NOMO-1 treated with DMSO at 0.1 percent for 48 hours (cell line): Measurements from ENCODE around the gene TENT5A.

ENCODE experiments used
- DNase-seq: peaks from one replicate; lab custom pipeline; 2025; ENCODE audit not compliant: unreplicated experiment; lab: John Stamatoyannopoulos, UW

The TENT5A gene

DNA sequence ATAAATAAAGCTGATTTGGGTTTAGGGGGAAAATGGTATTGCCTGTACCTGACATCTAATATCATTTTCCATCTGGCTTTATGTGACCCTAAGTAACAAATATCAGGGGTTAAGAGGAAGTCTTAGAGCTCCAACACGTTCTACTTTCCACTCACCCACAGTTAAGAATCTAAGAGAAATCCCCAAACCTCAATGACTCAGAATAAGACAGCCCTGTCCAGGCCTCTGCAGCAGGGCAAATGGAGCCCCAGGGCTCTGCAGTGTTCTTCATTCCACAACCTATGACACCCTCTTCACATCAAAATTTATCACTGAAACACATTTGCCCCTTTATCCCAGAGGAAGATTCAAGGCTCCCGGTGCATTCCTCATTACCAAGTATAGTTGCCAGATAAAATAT lies 20.3 kb upstream of the TENT5A start:
- peak; percentile 93 for DNase-seq

DNA sequence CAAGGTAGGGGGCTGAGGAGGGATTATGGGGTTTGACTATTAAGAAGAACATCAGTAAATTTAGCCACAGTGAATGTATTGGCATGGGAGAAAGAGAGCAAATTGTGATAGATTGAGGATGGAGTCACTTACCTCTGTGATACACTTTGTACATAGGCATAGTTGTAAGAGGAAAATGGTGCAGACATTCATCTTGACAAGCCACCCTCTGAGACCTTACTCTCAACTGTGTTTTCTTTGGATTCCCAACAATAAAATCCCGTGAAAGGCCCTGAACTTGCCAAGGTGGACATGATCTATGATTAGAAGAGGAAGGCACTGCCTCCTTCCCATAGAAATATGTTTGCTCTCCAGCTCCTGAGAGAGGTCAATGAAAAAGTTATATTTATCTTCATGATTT lies 18.6 kb upstream of the TENT5A start:
- no peak for DNase-seq

DNA sequence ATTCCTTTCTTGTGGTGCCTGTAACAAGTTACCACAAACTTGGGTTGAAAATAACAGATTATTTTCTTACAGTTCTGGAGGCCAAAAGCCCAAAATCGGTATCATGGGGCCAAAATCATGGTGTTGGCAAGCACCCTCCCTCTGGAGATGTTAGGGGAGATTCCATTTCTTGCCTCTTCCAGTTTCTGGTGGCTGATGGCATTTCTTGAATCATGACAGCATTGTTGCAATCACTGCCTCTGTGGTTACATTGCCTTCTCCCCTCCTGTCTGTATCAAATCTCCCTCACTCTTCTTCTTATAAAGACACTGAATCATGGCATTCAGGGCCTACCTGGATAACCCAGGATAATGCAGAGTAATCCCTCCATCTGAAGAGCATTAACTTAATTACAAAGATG lies 17.9 kb upstream of the TENT5A start:
- peak; percentile 13 for DNase-seq

DNA sequence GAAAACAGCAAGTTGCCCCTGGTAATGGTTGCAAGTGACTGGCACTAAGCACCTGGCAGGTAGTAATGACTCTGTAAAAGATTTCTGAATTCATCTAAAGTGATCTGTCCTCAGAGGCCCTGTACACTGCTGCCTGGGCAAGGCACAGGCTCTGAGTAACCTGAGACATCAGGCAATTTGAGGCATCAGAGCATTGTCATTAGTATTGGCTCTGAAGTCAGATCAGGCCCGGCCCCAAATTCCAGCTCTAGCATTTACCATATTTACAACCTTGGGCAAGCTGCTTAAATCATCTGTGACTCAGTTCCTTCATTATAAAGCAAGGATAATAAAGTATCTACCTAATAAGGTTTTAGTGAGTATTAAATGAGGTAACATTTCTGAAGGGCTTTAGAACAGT lies 17.3 kb upstream of the TENT5A start:
- DNase-seq: no peak

DNA sequence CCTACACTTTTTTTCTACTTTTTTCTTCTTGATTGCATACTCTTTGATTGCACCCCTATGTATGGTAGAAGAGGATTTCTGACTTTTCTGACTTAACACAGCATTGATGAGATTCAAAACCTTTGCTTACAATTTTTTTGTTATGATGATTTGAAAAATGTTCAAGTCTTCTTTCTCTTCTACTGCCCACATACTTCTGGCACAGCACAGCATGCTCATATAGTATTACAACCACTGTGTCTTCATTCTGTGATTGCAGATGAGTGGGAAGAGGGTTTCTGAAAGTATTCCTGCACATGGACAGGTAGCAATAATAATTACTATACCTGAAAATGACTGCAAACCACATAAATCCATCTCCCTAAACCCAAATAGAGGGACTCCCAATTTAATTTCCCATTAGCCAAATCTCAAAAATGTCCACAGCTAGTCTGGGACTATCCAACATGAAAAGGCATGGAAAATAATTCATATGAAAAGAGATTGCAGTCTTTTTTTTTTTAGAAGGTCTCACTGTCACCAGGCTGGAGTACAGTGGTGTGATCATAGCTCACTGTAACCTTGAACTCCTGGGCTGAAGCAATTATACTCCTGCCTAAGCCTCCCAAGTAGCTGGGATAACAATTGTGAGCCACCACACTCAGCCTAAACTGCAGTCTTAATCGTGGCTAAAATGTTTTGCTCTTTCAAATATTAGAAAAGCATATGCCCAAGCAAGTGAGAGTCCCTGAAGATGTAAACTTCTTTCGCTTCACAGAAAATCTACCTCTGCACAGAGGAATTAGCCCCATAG lies 15.9 kb upstream of the TENT5A start:
- no peak for DNase-seq

DNA sequence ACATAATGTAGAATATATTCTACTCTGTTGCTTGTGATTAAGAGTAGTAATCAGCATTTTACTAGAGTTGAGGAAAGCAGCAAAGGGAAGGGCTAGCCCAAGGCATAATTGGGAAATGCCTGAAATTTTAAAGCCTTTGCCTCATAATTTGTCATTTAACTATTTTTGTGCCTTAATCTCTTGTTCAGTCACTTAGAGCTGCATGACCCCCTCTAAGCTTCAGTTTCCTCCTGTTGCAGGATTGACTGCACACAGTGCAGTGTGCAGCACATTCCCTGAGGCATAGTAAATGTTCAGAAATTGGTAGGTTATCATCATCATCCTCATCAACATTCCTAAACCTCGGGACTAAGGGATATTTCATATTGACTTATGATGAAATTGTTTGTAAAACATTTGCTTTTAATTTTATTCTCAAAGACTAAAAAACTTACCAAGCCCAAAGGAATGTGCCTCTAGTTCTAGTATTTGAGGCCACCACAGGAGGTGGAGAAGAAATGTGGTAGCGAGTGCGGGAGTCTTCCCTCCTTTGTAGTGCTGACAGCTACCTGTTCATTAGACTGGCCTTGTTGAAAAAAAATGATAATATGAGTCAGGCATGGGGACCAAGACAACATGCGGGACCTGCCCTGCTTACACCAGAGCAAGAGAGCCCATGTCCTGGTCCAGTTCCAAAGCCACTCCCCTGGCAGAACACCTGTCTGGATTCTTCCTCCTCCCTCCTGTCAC lies 14.8 kb upstream of the TENT5A start:
- peak; percentile 54 for DNase-seq

DNA sequence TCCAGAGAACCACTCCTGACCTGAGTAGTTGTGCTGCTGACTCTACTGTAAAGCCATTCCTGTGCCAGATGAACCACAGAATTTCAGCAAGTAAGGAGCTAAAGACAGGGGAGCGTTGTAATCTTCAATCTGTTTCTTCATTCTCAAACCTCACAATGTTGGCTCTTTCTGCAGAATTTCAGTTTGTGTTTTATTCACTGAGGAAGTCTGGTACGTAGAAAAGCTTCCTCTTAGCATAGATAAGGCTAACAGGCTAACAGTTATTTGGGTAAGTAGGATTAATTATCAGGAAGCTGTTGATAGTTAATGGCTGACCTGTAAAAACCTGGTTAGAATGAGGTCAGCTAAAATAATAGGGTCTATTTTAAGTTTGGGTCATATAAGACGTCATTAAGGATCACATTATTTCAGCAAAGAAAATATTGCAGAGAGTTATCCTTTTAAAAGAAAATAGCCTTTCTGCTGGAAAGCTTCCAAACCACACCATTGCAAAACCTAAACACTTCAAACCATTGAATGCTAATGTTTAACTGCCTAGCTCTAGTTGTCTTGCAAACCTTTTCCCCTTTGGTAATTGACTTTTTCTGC lies 14.1 kb upstream of the TENT5A start:
- peak; percentile 98 for DNase-seq

DNA sequence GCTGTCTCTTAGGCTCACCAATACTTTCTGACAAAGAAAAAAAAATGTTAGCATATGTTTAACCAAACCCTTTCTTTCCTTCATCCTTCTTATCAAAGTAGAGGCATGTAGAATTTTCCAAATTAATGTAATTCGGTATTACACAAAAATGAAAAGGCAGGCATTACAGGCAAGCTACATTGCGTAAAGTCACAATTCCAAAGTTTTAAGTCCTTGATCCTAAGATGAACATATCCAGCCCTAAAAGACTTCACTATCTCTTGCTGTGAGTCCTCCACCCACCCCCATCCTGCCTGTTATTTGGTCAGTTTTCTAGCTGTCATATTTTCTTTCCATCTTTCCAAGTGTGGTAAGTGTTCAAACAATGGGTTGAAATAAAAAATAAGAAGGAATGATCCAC lies 12.1 kb upstream of the TENT5A start:
- DNase-seq: no peak

DNA sequence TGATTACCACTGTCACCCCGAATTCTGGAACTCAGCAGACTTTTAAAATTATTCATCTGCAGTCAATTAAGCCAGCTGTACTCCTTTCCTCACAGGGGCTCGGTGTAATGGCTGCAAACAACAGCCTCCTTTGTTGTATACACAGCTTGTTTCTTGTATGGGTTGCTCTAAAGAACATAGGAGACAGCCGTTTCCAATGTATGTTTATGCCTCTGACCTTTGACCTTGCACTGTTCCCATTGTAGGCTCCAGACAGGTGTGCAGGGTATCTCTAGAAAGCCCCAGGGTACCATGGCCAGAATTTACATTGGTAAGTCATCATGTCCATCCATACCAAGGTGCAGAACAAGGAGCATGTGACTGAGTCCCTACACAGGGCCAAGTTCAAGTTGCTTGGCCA lies 11.5 kb upstream of the TENT5A start:
- no peak for DNase-seq

DNA sequence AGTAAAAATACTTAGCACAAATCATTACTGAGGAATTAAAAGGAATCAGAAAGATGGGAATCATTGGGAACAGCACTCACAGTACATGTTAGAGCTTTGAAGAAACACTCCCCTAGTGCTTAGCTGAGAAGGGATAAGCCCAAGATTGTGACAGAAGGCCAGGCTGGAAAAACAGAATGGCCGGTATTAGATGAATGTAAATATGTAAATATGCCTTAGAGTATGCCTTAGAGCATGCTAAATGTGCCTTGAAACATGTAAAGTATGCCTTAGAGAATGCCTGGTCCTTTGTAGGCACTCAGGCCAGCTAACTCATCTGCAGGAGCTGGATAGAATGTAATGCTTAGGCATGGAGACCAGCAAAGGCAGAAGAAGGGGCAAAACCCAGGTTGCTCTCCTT lies 10.6 kb upstream of the TENT5A start:
- DNase-seq: no peak

DNA sequence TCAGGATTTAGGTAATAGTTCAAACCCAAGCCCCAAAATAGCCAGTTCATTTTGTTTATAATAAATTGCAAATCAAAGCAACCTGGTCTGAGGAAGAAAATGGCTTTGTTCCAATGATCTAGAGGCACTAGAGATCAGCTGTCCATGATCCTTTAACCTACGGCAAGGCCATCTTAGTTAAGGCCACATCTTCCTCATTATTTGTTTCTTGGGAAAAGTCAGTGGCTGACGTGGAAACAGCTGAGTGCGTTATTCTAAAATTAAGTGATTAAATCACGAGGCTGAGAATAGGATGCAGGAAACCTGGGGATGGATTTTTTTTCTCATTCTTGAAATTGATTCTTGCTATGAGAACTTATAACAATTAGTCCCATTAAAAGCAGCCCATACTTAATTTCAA lies 10.1 kb upstream of the TENT5A start:
- no peak for DNase-seq

DNA sequence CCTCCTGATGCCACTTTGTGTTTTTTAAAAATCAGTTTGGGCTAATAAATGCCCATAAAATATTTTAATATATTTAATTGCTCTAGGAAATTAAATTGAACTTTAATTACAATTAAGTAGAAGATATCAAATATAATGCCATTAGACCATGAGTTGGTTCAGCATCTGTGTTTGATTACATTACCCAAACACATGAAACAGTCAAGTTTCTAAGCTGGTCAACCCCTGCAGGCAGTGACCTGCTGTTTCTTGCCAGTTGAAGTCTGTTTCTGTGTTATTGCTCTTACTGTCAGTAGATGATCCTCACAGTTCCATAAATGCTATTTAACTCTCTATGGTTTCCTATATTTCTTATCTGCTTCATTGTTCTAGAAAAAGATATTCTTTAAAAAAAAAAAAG lies 9.7 kb upstream of the TENT5A start:
- DNase-seq: no peak

DNA sequence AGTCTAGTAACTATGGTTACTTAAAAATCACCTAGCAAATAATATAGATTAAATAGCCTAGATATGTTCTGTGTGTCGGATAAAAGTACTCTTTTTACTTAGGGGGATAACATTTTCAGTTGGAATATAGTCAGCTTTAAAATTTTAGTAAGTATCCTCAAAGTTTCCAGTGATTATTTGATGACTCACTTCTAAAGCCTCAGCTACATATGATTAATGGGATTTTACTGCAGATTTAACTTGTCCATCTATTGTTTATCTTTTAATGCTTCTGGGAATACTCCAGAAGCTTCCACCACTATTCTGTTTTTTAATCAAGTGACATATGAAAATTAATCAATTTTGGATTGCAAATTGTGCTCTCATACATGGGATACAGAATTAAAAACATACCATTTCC lies 8.7 kb upstream of the TENT5A start:
- DNase-seq: no peak

DNA sequence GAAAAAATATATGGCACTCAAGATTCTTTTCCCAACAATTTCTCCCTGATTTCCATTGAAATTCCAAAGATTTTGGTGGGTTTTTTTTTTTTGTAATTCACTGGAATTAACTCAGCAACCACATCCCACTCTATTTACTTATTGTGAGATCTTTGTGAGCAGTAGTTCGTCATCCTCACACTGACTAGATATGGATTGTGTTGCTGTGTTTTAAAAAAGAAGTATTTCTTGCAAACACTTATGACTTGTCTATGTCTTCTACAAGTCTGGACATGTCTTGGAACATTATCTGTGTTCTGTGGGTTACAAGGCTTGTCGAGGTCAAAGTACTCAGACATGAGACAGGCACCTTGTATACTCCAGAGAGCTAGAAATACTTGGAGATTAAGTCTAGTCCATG lies 7.3 kb upstream of the TENT5A start:
- peak; percentile 73 for DNase-seq

DNA sequence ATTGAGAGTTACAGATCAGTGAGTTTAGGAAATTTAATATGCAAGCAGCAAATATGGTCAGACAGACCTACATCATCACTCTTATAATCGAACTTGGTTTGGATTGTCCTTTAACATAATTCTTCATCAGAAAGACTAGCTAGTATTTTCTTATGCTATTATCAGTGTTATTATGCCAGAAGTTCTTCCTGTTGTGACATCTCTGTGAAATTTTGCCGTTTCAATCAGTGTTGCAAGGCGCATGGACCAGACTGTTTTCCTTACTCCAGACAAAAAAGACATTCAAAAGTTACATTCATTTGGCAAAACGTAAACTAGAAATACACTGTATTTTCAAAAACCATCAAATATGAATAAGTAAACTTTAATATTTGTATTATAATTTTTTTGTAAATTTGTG lies 5.7 kb upstream of the TENT5A start:
- peak; percentile 69 for DNase-seq

DNA sequence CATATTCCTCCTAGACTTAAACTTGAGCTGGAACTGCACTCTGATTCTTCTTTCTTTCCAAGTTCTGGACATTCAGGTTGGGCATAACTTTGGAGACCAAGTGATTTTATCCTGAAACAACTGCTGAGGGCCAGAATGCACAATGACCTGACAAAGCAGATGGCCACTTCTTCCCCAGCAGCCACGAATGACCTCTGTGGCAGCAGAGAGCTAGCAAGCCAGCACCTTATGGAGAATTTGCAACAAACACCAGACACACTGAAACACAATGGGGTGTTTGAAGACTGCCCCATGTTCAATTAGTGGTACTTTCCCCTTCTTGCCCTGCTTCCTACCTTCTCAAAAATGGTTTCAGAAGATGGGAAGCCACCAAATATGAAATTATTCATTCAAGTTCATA lies 4.2 kb upstream of the TENT5A start:
- DNase-seq: no peak

DNA sequence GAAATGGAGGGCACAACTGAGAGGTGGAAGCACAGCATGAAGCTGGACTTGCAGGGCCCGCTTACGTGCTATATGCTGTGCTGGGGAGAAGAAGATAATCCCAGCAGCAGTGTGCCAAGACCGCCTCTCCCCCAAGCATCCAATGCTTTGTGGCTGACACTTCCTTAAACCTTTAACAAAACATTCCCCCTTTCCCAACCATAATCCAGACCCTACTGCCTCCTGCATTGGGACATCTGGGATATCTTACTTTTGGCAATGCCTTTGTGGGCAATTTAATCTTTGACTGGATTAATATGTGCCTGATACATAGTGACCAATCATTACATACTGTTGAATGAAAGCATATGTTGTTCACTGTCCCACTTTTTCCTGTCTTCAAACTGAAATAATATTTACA lies 3.1 kb upstream of the TENT5A start:
- DNase-seq: no peak

DNA sequence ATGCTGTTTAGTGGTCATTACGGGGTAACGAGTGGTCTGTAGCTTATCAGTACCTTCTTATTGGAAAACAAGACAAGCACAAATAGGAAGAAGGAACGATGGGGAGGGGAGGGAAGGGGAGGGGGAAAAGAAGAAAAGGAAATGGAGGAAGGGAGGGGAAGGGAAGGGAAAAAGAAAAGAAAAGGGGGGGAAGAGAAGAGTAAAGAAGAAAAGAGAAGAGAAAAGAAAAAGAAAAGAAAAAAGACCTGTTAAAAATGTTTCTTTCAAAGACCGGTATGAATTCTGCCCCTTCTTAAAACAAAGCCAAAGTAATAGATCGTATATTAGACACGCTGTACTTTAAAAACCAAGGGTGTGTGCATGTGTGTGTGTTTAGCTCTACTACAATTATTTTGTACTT lies 2.4 kb upstream of the TENT5A start:
- no peak for DNase-seq

DNA sequence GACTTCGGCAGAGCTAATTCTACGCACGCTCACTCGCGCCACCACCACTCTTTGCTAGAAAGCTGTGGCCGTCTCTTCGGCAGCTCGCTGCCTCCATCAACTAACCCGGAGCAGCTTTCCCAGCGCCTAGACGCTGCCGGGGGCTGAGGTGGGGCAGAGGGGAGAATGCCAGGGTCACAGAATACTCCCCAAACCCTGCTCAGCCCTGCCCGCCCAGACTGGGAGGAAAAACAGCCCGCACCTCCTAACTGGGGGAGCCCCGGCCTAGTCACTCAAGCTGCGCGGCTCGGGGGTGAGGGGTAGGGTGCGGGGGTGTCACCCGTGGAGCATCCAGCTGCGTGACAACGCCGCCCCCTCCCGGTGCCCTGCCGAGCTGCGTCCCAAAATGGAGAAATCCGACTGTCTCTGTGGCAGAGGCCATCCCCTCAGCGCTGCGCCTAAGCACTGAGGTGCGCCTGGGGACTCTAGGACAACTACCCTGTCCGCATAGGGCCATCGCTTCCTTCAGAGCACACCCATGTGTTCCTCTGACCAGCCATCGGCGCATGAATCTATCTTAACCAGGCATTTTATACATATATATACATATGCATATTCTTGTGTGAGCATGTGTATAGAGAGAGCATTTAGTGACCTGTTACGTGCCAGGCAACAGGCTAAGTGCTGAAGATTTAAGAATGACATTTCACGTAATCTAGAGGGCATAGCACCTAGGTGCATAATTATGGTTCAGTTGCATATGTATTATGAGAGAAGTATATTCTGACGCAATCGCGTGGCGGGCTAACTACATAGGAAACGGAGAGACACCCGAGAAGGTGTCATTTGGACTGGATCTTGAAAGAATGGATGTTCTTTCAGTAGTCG lies 1.5 kb upstream of the TENT5A start:
- peak; percentile 80 for DNase-seq

DNA sequence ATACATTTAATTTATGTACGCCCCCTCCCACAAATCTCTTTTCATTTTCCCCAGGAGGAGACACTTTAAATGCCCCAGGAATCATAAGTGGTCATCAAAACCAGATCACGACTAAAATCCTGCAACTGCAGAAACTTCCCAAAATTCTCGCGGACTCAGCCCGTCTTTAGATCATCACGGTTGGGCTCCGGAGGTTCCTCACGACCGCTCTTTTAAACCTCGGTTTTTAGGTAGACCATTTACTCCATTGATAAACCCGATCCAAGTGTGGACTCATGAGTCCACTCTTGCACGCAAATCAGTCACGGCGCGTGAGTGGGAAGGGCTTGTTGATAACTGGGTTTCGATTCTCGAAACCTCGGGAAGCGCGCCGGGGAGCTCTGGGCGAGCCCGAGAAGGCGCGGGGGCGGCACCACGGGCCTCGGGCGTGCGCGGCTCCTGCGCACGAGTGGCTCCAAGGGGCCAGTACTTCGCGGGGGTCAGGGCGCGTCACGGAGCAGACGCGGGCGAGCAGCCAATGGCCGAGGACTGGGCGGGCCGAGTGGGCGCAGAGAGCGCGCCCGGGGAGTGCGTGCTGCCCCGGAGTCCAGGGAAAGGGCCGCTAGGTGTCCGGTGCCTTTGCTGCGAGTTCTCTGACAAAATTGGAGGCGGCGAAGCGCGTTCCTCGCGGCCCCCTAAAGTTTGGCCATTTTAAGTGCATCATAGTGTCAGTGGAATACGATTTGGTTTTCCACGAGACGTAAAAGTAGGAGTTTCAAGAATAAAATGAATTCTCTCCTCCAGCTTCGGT lies 635 bp upstream of the TENT5A start:
- DNase-seq: peak; percentile 90
